D341Med (cell line): ENCODE data around the gene ATP8B2.
"Not testable (repeated sequence)": the region's sequence is repeated elsewhere in the genome, so short reads cannot be mapped to it uniquely, and the experiment has no call there.

ENCODE experiments used
- DNase-seq: peaks from one replicate; pipeline ENCODE4 v3.0.0; 2012; ENCODE audit warnings: low spot score

Gene ATP8B2, protein sequence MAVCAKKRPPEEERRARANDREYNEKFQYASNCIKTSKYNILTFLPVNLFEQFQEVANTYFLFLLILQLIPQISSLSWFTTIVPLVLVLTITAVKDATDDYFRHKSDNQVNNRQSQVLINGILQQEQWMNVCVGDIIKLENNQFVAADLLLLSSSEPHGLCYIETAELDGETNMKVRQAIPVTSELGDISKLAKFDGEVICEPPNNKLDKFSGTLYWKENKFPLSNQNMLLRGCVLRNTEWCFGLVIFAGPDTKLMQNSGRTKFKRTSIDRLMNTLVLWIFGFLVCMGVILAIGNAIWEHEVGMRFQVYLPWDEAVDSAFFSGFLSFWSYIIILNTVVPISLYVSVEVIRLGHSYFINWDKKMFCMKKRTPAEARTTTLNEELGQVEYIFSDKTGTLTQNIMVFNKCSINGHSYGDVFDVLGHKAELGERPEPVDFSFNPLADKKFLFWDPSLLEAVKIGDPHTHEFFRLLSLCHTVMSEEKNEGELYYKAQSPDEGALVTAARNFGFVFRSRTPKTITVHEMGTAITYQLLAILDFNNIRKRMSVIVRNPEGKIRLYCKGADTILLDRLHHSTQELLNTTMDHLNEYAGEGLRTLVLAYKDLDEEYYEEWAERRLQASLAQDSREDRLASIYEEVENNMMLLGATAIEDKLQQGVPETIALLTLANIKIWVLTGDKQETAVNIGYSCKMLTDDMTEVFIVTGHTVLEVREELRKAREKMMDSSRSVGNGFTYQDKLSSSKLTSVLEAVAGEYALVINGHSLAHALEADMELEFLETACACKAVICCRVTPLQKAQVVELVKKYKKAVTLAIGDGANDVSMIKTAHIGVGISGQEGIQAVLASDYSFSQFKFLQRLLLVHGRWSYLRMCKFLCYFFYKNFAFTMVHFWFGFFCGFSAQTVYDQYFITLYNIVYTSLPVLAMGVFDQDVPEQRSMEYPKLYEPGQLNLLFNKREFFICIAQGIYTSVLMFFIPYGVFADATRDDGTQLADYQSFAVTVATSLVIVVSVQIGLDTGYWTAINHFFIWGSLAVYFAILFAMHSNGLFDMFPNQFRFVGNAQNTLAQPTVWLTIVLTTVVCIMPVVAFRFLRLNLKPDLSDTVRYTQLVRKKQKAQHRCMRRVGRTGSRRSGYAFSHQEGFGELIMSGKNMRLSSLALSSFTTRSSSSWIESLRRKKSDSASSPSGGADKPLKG

DNA sequence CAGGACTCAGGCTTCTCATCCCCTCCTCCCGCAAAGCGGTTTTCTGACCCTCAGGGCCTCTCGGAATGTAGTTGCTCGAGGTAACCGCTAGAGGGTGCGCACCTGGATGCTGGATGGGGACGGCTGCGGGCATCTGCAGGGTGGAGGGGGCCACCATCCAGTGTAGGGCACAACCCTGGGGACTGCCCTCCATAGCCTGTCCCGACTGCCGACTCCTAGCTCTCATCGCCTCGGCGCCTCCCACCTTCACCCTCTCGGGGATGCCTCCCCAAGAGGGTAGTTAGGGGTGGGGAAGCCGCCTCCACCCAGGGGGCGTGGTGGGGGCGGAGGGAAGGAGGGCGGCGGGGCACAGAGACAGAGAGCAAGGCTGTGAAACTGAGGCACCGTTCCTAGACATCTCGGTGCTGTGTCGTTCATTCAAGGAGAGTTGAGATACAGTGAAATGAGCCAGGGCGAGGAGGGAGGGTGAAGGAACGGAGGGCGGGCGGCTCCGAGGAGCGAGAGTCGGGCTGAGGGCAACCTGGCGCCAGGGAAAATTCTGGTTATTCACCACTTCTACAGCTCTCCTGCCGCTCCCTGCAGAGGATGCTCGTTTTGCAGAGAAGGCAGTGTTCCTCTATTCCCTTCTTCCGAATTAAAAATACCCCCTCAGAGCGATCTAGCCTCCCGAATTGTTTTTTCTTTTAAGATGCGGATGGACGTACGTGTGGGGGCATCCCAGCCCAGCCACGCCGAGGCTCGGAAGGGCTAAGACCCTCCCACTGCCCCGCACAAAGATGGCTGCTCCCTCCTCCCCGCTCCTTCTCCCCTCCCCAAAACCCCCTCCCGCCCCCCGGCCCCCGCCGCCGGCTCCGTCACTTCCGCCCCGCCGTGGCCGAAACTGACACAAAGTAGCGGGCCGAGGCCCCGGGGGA is at the start of gene ATP8B2:
TSS of gene ATP8B2 (plus strand) at position 857 of the 914 bp plus-strand sequence. CDS start 2,617 bp downstream, outside the sequence.
- peak; percentile 94 for DNase-seq

DNA sequence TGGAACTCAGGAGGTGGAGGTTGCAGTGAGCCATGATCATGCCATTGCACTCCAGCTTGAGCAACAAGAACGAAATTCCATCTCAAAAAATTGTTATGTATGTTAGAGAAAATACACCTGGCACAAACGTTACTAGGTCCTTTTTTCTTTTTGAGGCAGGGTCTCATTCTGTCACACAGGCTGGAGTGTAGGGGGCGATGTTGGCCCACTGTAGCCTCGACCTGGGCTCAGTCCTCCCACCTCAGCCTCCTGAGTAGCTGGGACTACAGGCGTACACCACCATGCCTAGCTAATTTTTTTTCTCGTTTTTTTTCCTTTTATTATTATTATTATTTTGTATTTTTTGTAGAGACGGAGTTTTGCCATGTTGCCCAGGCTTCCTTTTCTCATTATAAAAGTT is 48.5 kb upstream of the ATP8B2 start:
- DNase-seq = no peak

DNA sequence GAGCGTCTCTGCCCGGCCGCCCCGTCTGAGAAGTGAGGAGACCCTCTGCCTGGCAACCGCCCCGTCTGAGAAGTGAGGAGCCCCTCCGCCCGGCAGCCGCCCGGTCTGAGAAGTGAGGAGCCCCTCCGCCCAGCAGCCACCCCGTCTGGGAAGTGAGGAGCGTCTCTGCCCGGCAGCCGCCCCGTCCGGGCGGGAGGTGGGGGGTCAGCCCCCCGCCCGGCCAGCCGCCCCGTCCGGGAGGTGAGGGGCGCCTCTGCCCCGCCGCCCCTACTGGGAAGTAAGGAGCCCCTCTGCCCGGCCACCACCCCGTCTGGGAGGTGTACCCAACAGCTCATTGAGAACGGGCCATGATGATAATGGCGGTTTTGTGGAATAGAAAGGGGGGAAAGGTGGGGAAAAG is 37.7 kb upstream of the ATP8B2 start:
- DNase-seq = not testable (repeated sequence)

DNA sequence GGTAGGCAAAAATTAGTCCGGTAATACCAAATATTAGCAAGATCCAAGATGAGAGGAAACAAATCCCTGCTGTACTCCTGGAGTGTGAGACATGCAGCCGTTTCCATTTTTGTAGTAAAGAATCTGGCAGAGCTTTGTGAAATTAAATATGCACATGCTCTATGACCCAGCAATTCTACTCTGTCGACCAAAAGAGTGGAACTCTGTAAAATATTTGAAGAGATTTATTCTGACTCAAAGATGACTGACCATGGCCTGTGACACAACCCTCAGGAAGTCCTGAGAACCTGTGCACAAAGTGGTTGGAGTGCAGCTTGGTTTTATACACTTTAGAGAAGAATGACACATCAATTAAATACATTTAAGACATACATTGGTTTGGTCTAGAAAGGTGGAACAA is 36.7 kb upstream of the ATP8B2 start:
- DNase-seq = no peak

DNA sequence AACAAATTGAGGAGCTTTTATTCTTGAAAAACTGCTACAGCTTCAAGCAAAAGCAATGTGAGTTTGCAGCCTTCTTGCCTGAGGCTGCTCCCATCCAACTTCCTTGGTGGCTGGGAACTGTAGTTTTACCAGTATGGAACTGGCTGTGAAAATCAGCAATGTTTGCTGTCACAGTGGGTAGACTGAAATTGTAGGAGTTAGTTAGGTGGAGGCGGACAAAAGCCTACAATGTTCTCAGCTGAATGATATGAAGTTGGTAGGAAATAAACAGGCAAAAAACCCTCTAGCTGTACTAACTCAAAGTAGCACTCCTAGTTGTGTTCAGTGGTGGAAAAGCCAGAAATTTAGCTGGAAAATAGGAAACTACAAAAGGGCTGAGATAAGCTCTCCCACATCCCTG is 34.4 kb upstream of the ATP8B2 start:
- DNase-seq = no peak

DNA sequence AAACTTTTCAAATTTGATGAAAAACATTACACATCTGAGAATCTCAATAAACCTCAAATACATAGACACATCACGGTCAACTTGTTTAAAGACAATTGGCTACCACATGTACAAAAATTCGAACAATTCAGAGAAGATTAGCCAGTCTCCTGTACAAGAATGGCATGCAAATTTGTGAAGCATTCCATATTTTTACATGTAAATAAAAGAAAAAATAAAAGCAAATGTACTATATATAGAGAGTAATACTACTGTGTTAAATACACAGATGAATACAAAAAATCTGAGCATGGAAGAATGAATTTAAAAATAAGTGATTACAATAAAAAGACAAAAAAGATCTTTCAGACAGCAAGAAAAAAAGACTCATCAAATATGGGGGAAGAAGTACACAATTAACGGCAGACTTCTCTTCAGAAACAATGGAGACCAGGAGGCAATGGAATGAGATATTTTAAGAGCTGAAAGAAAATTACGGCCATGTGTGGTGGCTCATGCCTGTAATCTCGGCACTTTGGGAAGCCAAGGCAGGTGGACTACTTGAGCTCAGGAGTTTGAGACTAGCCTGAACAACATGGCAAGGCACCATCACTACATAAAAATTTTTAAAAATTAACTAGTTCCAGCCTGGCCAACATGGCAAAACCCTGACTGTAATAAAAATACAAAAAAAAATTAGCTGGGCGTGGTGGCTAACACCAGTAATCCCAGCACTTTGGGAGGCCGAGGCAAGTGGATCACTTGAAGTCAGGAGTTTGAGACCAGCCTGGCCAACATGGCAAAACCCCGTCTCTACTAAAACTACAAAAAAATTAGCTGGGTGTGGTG is 29.7 kb upstream of the ATP8B2 start:
- DNase-seq = no peak

DNA sequence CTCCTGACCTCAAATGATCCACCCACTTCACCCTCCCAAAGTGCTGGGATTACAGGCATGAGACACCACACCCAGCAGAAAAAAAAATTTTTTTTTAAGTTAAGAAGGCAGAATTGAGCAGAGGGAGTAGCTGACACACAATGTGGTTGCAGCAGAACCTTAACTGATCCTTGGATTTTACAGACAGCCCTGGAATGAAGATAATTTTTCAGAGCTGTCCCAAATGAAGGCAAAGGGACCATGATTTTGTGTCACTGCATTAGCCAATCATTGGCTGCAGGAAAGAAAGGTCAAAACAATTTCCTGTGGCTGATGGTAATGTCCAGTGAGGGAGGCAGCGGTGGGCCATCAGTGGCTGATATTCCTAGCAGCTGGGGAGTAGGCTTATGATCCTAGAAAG is 23.7 kb upstream of the ATP8B2 start:
- DNase-seq = no peak

DNA sequence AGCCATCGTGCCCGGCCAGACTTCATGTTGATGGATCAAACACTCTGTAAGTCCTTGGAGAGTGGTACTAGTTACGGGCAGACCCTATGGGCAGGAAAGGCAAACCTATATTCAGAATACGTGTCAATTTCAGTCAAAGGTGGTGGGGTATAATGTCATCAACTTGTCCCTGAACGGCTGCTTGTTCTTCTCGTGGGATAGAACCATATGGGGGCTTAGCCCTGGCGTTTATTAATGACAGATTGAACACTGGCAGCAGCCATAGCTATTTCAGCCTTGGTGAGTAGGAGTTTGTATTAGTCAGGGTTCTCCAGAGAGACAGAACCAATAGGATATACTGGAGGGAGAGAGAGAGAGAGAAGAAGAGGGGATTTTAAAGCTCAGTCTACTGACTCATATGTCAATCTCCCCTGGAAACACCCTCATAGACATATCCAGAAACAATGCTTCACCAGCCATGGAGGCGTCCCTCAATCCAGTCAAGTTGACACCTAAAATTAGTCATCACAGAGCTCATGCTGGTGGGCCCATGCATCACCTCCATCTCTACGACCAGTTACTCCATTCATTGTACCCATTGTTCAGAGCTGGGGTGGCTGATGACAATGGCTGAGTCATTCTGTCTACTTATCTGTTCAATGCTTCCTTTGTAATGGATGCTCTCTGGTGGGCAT is 20.5 kb upstream of the ATP8B2 start:
- DNase-seq = no peak

DNA sequence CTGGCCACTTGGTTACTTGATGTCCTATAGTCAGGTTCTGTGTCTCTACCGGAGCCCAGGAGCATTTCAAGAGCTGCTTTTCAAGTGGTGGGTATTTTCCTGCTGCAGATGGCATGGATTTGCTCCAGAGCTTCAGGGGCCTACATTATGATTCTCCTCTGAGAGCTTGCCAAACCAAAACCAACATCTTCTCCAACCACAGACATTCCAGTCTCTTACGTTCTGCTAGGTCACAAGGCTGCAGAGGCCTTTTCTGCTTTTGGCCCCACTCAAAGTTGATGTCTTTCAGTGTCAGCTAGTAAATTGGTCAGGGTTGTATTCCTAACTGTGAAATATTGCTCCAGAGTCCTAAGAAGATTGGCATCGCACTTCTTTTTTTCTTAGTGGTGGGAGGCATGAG is 19.2 kb upstream of the ATP8B2 start:
- DNase-seq = no peak

DNA sequence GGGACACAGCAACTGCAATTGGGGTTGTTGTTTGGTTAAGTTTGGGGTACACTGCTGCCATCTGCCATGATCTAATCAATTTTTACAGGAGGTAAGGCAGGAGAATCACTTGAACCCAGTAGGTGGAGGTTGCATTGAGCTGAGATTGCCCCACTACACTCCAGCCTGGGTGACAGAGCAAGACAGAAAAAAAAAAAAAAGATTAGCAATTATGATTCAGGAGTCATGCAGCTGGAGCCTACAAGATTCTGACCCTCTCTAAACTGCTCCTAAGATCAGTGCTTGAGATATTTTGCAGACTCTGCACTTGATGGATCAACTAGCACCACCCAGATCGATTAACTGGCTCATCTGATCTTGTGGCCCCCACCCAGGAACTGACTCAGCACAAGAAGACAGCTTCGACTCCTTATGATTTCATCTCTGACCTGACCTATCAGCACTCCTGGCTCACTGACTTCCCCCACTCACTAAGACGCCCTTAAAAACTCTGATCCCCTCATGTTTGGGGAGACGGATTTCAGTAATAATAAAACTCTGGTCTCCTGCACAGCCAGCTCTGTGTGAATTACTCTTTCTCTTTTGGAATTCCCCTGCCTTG is 17.6 kb upstream of the ATP8B2 start:
- DNase-seq = not testable (repeated sequence)

DNA sequence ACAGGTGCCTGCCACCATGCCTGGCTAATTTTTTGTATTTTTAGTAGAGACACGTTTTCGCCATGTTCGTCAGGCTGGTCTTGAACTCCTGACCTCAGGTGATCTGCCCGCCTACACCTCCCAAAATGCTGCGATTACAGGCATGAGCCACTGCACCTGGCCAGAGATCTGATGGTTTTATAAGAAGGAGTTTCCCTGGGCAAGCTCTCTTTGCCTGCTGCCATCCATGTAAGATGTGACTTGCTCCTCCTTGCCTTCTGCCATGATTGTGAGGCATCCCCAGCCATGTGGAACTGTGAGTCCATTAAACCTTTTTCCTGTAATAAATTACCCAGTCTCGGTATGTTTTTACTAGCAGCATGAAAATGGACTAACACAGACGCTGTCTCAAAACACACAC is 16.2 kb upstream of the ATP8B2 start:
- not testable (repeated sequence) for DNase-seq

DNA sequence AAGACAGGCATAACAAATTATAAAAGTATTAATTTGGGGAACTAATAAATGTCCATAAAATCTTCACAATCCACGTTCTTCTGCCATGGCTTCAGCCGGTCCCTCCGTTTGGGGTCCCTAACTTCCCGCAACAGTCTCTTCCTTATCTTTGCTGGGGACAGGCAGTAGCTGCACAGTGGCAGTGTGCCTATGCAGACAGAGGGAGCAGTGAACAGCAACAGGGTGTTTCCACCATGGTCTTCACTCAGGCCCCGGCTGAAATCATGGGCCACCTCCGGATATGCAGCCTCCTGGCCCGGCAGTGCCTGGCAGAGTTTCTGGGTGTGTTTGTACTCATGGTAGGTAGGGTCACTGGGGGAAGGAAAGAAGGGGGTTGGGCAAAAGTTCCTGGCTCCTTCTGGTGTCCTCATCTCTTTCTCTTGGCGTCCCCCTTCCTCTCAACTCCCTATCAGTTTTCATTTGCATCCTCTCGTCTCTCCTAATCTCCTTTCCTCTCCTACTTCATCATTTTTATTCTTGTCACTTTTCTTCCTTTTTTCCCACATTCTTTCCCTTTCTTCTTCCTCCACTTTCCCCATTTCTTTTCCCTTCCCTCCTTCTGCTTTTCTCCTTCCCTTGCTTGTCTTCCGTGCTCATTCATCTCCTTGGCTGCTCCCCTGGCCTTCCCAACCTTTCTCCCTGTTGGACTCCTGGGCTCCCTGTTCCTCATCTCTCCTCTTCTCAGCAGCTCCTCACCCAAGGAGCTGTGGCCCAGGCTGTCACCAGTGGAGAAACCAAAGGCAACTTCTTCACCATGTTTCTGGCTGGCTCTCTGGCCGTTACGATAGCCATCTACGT is 12.9 kb upstream of the ATP8B2 start:
- not testable (repeated sequence) for DNase-seq

DNA sequence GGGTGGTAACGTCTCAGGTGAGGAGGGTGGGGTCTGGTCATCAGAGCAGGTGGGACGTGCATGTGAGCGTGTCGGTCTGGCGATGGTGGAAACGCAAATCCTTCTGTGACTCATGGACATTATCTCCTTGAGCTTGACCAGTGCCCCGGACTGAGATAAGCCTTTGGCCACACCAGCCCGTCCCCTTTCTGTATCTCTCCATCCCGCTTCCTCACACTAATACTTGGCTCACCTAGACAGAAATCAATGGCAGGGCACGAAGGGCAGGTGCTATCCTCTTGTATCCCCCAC is 12.3 kb upstream of the ATP8B2 start:
- no peak for DNase-seq

DNA sequence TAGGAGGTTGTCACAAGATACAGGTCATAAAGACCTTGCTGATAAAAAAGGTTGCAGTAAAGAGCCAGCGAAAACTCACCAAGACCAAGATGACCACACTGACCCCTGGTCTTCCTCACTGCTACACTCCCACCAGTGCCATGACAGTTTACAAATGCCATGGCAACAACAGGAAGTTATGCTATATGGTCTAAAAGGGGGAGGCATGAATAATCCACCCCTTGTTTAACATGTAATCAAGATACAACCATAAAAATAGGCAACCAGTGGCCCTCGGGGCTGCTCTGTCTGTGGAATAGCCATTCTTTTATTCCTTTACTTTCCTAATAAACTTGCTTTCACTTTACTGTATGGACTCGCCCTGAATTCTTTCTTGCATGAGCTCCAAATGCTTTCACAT is 11.1 kb upstream of the ATP8B2 start:
- DNase-seq = not testable (repeated sequence)

DNA sequence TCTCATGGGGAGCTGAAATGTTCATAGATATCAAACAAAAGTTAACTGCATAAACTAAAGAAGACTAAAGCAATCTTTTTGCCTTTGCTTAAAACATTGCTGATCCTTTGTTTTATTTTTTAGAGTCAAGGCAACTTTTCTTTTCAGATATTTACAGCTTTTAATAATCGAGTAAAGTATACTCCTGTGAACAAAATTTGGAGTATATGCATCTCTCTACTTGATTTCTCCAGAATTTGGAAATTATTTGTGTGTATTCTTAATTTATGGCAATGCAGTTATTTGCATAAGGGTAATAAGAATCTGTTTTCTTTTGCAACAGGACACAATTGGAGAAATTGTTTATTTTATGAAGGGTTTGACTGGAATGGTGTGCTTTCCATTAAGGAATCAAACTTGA is 8.6 kb upstream of the ATP8B2 start:
- no peak for DNase-seq

DNA sequence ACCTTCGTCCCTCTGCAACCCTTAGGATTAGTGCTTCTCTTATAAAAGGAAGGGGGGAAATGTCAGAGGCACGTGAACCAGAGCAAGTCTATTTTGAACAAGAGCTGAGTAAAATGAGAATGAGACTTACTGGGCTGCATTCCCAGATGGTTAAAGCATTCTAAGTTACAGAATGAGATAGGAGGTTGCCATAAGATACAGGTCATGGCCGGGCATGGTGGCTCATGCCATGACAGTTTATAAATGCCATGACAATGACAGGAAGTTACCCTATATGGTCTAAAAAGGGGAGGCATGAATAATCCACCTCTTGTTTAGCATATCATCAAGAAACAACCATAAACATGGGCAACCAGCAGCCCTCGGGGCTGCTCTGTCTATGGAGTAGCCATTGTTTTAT is 6.9 kb upstream of the ATP8B2 start:
- no peak for DNase-seq

DNA sequence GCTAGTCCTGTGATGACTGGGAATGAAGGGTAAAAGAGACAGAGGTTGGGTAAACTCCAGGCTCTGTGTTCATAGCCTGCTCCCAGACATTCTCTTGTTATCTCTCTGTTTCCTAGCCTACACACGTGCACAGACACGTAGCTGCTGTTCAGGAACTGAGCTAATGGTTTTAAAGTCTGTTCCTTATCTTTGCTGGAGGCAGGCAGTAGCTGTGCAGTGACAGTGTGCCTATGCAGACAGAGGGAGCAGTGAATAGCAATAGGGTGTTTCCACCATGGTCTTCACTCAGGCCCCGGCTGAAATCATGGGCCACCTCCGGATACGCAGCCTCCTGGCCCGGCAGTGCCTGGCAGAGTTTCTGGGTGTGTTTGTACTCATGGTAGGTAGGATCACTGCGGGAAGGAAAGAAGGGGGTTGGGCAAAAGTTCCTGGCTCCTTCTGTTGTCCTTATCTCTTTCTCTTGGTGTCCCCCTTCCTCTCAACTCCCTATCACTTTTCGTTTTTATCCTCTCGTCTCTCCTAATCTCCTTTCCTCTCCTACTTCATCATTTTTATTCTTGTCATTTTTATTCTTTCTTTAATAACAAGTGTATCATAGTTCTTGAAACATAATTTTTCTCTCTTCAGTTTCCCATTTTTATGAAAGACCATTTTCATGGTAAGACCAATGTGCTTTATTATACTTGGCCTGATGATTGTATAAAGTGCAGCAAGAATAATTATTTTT is 4.3 kb upstream of the ATP8B2 start, which contains the start of gene AQP10:
TSS of gene AQP10 (plus strand) at position 212 of the 727 bp plus-strand sequence. CDS start at position 275, 63 bp downstream.
- DNase-seq = no peak

DNA sequence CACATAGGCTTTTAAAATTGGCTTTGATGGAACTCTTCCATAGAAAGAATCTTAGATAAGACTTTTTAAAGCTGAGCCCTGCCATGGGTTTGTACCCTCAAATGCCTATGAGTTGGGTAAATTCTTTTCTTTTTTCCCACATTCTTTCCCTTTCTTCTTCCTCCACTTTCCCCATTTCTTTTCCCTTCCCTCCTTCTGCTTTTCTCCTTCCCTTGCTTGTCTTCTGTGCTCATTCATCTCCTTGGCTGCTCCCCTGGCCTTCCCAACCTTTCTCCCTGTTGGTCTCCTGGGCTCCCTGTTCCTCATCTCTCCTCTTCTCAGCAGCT is 3.8 kb upstream of the ATP8B2 start:
- DNase-seq = not testable (repeated sequence)
